GM11168 (cell line): ENCODE data around the gene FAM81B.
"Not testable (repeated sequence)": the region's sequence is repeated elsewhere in the genome, so short reads cannot be mapped to it uniquely, and the experiment has no call there.

Experiments used
- in situ Hi-C: fragments of 300-500 bp; cut with MboI; formaldehyde crosslinking; loops from one replicate; pipeline ENCODE4 v1.12.0; 2022; ENCODE audit warnings: low sequenced_read_pairs; ENCODE audit not compliant: unreplicated experiment

Gene FAM81B, protein sequence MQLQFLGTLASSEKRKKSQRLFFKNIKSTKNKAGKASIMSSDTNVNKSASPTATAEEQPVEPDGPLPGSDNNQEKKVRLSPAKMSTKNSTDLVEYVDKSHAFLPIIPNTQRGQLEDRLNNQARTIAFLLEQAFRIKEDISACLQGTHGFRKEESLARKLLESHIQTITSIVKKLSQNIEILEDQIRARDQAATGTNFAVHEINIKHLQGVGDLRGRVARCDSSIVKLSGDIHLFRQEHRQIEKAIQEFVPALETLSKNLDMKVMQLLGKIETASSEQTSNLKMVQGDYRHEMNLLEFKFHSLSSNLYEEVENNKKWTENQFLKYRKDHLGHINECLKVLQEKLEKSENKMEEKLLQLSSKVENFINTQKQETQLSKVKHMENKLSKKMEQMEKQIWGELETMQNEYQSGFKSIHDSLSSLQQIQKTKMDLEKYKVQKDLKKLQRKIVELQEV

DNA sequence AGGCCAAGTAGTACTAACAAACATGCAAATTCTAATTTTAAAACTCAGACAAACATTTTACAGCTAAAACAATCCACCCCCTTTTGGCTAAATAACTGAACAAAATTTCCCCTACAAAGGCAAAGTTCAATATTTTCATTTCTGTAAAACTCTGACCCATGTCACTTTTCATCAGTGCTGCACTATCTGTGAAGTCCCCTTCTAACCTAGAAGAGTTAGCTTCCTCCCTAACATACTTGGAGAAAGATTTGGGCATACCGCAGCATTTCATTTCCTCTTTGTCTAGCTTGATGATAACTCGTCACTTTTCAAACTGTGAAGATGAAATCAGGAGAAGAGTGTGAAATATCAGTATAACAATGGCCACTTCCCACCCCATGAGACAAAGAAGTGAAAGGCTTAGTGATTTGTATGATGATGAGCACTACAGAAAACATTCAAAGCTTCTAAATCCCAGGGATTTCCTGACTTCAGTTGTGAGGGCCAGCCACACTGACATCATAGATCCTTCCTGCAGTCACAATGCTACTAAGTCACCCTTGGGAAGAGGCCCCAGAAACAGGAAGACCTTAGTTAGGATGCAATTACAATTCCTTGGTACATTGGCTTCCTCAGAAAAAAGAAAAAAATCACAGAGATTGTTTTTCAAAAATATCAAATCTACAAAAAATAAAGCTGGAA, at the start of gene FAM81B:
Gene FAM81B, plus strand, starts transcription at position 555 of the 681 bp plus-strand sequence. Its CDS starts 24 bp downstream, at position 579.
- in situ Hi-C loops = no loop called here

DNA sequence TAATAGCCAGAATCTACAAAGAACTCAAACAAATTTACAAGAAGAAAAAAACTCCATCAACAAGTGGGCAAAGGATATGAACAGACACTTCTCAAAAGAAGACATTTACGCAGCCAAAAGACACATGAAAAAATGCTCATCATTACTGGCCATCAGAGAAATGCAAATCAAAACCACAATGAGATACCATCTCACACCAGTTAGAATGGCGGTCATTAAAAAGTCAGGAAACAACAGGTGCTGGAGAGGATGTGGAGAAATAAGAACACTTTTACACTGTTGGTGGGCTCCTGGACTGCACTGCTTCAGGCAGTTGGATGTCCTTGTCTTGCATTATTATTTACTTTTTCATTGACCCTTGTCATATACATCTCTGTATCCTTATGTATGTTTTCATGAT, 49.7 kb upstream of the FAM81B start:
- in situ Hi-C loops = not testable (repeated sequence)

DNA sequence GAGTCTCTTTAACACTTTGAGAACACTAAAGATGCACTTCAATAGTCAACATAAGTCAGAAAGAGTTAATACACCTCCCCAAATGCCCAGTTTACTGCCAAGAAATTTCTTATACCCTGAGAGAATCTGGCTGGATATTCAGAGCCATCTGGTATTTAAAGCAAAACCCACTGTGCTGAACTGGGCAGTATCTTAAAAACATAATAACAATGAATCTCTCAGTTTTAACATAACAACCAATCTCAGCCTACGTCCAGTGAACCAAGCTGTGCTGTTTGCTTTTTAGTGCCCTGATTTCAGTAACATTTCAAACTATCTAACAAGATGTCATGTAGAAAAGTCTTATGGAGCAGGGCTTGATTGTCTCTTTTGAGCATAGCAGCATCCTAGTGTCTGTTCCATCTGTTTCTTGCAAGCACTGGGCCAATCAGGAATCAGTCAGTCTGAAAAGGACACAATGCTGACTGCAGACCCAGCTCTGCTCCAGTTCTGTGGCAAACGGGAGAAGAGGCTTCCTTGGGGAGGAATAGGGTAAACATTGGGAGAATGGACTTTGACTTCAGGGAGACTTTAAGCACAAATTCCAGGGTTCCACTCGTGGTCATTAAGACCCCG, 43.6 kb upstream of the FAM81B start:
- in situ Hi-C loops = no loop called here

DNA sequence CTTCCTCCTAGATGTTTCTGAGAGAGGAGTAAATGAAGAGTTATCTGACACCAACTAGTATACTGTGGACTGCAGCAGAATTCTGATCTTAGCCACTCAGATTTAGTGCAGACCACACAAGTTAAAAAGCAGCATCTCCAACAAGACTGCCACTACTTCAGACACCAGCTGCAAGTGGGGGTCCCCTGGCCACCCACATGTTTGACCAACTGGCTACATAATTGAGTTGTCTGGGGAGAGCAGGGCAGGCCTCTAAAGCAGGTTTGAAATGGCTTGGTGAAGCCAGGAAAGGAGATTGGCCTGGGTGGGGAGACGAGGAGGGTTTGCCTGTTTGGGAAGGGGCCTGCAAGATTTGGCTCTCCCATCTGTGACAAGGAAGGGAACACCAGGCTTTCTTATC, 40.5 kb upstream of the FAM81B start:
- in situ Hi-C loops = no loop called here

DNA sequence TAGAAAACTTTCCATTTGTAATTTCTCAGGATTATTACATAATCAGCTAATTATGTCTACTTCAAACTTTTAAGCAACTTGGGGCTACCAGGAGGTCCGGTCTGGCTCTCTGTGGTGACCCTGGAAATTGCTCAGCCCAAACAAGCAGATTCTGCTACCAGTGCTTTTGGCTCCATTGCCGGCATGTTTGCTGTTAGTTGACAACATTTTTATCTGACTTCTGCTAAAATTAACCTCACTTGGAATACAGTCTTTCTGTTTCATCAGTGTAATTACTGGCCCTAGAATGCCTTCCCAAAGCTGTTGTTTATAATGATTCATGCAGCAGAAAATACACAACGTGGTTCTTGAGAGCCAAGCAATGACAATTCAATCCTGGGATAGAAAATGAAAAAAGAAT, 38.5 kb upstream of the FAM81B start:
- in situ Hi-C loops = no loop called here

DNA sequence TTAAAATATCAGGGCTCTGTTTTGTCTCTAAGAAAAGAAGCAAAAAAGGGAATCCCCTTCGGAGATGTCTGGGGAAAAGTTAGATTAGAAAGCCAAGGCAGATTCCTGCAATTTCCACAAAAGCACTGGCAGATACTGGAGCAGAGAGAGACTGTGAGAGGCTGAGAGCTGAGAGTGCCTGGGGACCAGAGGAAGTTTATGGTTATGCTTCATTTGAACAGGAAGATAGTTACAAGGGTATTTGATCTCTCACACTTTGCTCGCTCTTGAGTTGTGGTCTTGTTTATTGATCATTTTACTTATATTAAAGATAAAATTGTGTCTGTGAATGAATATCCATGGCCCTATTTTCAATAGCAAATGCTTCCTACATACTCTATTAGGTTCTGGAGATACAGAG, 32.8 kb upstream of the FAM81B start:
- in situ Hi-C loops = no loop called here

DNA sequence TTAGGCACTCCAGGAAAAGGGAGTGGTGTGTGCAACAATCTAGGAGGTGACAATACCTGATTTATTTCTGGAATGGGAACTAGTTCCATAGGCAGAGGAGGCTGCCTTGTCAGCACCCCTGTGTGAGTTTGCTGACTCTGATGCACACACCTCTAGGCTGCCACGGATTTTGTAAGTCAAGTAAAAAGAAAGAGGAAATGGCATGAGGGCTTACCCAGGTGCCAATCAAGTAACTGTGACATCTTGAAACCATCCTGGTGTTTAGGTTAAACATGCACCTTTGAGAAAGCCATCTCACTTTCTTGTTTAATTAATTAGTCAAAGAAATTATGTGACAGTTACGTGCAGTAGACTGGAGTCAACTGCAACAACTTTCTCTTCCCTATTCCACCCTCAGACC, 32.3 kb upstream of the FAM81B start:
- in situ Hi-C loops = no loop called here

DNA sequence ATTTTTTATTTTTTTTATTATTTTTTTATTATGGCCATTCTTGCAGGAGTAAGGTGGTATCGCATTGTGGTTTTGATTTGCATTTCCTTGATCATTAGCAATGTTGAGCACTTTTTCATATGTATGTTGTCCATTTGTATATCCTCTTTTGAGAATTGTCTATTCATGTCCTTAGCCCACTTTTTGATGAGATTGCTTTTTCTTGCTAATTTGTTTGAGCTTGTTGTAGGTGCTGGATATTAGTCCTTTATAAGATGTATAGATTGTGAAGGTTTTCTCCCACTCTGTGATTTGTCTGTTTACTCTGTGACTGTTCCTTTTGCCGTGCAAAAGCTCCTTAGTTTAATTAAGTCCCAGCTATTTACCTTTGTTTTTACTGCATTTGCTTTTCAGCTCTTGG, 30.5 kb upstream of the FAM81B start:
- in situ Hi-C loops = not testable (repeated sequence)

DNA sequence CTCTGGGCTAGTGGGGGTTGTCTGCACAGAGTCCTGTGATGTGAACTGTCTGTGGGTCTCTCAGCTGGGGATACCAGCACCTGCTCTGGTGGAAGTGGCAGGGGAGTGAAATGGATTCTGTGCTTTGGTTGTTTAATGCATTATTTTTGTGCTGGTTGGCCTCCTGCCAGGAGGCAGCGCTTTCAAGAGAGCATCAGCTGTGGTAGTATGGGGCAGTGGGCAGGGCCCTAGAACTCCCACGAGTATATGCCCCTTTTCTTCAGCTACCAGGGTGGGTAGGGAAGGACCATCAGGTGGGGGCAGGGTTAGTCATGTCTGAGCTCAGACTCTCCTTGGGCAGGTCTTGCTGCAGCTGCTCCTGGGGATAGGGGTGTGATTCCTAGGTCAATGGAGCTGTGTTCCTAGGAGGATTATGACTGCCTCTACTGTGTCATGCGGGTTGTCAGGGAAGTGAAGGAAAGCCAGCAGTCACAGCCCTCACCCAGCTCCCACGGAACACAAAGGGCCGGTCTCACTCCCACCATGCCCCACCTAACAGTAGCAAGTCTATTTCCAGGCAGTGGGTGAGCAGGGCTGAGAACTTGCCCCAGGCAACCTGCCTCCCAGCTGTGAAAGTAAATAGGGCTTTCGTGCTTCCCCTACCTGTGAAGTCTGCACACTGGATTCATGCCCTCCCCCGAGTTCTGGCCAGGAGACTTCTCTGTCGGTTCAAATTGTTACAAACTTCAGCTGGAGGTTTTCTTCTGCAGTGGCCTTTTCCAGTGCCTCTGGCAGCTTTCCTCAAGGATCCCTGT, 25.7 kb upstream of the FAM81B start:
- in situ Hi-C loops = no loop called here

DNA sequence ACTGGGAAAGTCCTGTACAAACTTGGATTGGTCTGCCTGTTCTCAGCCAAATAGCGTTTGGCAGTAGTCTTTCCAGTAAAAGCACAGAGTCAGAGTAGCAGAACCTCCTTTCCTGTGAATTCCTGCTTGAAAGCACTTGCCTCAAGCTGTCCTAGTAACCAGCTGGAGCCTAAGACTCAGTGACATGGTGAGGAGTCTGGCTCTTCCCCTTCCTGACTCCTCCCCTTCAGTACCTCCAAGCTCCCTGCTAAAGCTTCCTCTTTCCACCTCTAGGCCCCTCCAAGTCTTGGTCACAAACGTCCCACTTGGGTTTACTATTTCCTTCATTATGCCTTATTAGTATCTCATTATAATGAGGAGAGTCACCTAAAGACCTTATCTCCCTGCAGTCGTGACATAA, 21.4 kb upstream of the FAM81B start:
- in situ Hi-C loops = no loop called here

DNA sequence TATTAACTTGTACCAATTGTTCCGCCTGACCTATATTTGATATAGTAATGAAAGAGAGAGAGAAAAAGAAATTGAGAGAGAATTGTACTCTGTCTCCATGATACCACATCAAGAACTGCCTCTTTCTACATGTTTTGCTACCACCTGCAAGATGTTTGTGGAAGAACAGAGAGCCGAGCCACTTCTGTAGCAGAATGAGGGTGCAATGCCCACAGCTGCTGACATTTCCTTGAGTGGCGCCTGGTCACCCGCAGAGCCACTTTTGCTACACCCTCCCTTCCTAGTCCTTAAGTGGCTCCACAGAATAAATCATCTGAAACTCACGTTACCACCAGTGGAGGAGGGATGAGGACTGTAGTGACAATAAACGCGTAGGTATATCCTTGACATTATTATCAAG, 17.1 kb upstream of the FAM81B start:
- in situ Hi-C loops = no loop called here

DNA sequence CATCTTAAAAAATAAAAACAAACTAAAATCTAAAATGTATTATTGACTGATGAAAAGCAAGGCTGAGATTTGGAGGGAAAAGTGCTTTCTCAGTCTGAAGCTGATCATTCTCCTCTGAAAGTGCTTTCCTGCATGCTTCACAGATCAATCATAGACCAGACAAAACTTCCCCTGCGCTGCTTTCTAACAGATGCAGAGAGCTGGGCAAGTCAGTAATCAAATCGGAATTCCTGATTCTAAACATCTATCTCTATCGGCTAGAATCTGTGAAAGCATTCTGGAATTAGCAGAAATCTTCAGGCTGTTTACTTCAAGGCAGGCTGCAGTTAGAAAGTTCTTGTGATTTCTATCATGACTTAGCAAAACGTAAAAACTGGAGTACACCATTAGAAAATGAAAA, 15.6 kb upstream of the FAM81B start:
- in situ Hi-C loops = no loop called here

DNA sequence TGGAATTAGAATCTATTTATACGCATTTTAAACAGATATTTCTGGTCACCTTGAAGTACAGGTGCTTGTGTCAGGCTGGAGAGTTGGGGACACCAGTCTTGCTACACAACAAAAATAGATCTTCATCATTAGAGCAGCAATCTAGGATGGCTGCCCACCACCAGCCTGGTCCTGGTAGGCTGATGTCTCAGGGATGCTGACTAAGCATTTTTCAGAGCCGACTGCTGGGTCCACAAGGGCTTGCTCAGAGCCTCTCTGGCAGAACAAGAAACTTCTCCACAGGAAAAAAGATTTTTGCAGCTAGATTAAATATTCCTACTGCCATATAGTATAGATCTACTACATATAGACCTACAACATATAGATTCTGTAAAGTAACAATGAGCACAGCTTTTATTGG, 12.0 kb upstream of the FAM81B start:
- in situ Hi-C loops = no loop called here

DNA sequence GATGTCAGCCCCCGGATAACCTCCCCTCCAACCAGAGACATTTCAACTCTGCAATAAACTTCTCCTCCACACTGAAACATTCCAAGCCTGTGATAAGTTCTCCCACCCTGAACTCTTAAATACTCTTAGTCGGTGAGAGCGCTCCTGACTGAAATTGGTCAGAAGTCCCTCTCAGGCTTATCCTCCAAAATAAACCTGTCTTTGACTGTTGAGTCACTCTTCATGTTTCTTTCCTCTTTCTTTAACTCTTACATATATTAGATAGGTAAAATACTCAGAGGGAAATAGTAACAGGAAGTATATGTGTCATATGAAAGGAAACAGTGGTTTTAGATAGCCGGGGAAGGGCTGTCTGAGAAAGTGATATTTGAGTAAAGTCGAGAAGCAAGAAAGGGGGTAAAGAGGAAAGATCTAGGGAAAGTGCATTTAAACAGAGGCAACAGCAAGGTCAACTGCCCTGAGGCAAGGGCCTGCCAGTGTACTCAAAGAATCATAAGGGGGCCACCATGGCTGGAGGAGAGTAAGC, 11.0 kb upstream of the FAM81B start:
- in situ Hi-C loops = no loop called here

DNA sequence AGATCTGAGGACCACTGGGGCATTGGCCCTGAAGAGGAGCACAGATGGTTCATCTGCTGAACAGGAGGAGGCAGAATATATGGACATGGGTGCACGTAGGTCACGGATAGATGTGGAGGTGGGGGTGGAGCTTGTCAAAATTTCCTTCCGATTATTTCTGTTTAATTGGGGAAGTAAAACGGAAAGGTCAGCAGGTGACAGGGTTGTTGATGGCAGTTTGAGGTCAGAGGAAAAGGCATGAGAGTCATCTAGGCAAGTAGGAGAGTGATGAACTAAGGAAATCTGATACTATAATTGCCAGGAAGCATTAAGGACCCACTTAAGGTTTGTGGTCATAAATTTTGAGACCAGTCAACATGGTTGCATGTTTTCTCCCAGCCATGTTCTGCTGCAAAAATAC, 8.4 kb upstream of the FAM81B start:
- in situ Hi-C loops = no loop called here

DNA sequence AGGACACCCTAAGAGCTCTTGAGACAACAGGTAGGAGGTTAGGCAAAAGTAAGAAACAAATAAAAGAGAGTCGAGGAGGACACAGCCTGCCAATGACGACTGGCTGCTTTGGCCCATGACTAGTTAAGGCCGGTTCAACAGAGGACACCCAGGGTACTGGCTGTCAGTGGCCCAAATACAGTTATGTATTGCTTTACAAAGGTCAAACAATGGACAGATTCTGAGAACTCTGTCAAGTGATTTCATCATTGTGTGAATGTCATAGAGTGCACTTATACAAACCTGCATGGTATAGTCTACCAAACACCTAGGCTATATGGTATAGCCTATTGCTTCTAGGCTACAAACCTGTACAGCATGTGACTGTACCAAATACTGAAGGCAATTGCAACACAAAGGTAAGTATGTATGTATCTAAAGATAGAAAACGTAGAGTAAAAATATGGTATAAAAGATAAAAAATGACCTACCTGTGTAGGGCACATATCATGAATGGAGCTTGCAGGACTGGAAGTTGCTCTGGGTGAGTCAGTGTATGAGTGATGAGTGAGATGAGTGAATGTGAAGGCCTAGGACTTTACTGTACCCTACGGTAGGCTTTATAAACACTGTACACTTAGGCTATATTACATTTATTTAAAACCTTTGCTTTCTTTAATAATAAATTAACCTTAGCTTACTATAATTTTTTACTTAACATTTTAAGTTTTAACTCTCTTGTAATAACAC, 6.5 kb upstream of the FAM81B start:
- in situ Hi-C loops = no loop called here

DNA sequence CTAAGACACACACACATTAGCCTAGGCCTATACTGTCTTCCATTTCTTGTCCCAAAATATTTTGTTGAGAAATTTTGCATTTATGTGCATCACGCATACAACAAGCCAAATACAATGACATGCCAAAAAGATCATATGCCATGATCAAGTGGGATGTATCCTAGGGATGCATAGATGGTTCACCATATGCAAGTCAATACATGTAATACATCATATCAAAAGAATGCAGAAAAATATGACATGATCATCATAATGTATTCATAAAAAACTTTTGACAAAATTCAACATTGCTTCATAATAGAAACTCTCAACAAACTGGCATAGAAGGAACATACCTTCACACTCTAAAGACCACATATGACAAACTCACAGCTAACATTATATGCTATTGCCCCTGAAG, 5.8 kb upstream of the FAM81B start:
- in situ Hi-C loops = no loop called here

DNA sequence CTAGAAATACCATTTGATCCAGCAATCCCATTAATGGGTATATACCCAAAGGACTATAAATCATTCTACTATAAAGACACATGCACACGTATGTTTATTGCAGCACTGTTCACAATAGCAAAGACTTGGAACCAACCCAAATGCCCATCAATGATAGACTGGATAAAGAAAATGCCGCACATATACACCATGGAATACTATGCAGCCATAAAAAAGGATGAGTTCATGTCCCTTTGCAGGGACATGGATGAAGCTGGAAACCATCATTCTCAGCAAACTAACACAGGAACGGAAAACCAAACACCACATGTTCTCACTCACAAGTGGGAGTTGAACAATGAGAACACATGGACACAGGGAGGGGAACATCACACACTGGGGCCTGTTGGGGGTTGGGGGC, 799 bp downstream of the FAM81B start:
- in situ Hi-C loops = not testable (repeated sequence)

DNA sequence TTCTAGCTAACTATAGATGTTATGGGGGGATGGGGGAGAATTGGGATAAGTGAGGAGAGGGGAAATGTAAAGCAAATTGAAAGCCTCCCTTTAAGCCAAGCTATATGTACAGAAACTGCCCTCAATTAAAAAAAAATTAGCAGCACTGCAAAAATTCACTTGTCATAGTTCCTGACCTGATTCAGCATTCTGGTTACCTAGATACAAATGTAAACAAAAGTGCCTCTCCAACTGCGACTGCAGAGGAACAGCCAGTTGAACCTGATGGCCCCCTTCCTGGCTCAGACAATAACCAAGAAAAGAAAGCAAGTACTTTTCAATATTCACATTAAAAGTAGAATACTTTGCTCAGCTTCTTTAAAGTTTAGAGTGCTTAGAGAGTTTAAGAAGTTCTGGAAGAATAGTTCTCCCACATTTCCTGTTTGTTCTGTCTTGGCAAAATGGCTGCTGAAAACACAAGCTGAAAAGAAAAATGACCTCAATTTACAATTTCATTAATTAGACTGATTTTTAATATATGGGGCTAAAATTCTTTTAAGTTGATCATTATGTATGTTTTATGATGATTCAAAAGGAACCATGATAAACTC, 1.5 kb downstream of the FAM81B start:
- in situ Hi-C loops = no loop called here
